GM13977 (cell line): ENCODE data around the gene SEPTIN5.

Source experiments
- DNase-seq: peaks from one replicate; pipeline ENCODE4 v3.0.0; 2012; ENCODE audit warnings: low spot score
- in situ Hi-C: fragments of 300-500 bp; cut with MboI; formaldehyde crosslinking; loops from one replicate; pipeline ENCODE4 v1.12.0; 2022; ENCODE audit warnings: low sequenced_read_pairs, low pct_unique_long_range_greater_than_20kb, mixed read lengths, inconsistent platforms; ENCODE audit not compliant: unreplicated experiment
- TF ChIP-seq, protein P1 (sequence below): IDR thresholded peaks from 2 replicates; pipeline ENCODE4 v1.5.1; 2012; ENCODE audit warnings: mild to moderate bottlenecking, control low read depth; ENCODE audit not compliant: insufficient read depth; ENCODE audit errors: extremely low read depth, missing control alignments

SEPTIN5 gene

DNA sequence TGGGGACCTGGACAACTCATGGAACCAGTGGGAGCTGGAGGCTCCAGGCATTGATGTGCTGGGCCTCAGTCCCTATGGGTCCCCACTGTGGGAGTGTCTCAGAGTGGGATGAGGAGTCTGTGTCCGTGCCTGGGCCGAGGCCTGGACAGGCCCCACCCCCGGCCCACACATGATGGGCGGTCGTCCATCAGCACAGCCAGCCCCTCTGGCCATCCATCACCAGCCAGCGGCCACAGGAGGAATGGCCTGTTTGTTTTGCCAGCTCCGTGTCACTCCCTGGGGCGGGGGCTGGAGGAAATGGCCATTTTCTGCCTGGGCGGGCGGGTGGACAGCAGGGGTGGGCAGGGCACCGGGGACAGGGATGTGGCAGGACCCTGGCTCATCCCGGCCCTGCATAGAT, 33.2 kb downstream of the SEPTIN5 start:
- DNase-seq, result no peak
- TF ChIP-seq, protein P1, sequence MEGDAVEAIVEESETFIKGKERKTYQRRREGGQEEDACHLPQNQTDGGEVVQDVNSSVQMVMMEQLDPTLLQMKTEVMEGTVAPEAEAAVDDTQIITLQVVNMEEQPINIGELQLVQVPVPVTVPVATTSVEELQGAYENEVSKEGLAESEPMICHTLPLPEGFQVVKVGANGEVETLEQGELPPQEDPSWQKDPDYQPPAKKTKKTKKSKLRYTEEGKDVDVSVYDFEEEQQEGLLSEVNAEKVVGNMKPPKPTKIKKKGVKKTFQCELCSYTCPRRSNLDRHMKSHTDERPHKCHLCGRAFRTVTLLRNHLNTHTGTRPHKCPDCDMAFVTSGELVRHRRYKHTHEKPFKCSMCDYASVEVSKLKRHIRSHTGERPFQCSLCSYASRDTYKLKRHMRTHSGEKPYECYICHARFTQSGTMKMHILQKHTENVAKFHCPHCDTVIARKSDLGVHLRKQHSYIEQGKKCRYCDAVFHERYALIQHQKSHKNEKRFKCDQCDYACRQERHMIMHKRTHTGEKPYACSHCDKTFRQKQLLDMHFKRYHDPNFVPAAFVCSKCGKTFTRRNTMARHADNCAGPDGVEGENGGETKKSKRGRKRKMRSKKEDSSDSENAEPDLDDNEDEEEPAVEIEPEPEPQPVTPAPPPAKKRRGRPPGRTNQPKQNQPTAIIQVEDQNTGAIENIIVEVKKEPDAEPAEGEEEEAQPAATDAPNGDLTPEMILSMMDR, result no peak
- in situ Hi-C loops, result no loop called here

DNA sequence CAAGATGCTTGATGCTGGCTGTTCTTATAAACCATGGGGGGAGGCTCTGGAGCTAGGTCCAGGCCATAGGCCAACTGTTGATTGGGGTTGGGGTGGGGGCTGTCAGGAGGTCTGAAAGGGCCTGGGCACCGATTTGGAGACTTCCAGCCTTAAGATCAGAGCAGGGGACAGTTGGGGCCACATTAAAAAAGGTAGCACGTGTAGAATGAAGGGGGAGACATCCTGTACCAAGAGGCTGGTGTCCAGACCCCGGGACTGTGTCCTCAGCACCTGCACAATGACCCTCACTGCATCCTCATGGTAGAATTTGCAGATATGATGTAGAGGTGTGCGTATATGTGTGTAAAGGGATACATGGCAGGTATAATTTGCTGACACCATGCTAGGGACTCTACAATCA, 33.8 kb downstream of the SEPTIN5 start:
- in situ Hi-C loops, result no loop called here

DNA sequence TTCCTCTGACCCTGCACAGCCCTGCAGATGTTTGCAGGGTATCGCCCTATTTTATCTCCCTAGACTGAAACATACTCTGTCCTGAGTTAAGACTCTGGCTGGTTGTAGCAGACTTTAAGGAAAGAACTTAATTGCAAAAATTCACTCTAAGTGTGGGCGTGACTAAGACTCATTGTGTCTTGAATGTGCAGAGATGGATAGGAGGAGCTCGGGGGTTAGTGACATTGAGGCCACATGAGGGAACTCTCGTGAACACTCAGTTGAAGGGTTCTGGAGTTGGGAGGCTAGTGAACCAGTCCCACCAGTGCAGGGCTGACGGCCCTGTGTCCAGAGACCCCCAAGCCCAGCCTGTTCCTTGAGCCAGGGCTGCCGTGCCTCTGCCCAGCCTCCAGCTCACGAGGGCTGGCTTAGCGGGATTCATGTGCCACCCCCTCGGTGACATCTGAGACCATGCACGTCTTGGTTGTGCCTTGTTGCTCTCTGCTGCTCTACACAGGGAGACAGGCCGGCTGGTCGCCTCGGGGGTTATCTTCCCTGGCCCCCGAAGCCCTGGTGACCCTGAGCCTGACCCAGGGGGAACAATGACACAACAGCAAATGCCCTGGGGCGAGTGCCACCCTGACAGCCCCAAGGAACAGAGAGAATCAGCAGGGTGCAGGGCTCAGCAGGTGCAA, 34.8 kb downstream of the SEPTIN5 start:
- in situ Hi-C loops, result no loop called here
- TF ChIP-seq, protein P1, result no peak
- DNase-seq, result no peak

More for the DNA sequence above, 33.8 kb downstream of the SEPTIN5 start:
- DNase-seq, result no peak
- TF ChIP-seq, protein P1, result no peak

DNA sequence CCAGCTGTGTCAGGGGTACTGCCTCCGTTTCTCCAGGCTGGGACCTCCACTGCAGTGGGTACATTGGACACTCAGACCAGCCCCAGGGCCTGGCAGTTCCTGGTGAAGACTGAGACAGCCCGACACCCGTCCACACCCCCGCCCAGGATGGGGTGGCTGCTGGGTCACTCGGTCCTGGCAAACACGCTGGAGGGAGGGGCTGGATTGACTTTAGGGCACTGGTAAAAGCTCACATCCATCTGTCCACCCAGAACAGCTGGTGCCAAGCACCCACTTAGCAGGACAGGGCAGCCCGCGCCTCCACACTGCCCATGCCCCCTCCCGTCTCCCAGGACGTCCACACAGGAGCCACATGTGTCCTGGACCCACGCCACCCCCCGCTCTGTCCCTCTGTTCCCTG, 35.6 kb downstream of the SEPTIN5 start:
- in situ Hi-C loops, result no loop called here
- DNase-seq, result no peak
- TF ChIP-seq, protein P1, result no peak

DNA sequence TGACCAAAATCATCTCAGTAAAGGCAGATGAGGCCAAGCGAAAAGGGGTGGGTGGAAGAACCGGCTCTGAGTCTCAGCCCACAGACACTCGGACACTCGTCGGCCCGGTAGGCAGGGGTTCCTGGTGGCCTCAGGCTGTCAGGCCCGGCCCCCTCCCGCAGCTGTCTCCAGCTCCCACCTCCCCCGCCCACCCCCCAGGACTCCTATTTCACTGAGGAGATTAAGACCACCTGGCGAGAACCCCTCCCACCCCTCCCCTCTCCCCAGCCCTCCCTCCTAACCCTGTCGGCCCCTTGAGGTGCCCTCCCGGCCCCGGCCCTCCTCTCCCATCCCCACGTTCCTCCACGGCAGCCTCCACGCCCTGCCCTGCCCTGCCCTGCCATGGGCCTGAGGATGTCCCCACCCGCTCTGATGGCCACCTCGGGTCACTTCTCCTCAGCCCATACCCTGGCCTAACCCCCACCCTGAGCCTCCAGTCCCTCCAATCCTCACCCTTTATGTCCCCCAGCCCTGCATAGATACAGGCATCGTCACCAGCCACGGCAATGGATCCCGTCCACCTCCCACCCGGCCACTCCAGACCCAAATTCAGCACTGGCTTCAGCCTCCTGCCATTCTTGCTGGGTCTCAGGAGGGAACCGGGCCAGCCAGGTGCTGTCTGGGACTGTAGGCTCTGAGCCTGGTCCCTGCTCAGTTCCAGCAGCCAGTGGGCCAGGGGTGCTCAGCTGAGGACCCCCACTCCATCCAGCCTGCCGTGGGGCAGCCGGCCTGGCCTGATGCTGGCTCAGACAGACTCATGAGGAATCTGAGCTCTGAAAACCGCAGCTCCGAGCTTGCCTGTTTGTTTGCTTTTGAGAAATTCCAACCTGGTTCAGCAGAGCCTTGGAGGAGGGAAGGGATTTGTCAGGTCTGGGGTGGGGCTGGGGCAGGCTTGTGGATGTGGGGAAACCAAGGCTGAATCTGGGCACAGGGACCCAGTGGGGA, 36.5 kb downstream of the SEPTIN5 start:
- TF ChIP-seq, protein P1, result no peak
- in situ Hi-C loops, result no loop called here
- no peak for DNase-seq

DNA sequence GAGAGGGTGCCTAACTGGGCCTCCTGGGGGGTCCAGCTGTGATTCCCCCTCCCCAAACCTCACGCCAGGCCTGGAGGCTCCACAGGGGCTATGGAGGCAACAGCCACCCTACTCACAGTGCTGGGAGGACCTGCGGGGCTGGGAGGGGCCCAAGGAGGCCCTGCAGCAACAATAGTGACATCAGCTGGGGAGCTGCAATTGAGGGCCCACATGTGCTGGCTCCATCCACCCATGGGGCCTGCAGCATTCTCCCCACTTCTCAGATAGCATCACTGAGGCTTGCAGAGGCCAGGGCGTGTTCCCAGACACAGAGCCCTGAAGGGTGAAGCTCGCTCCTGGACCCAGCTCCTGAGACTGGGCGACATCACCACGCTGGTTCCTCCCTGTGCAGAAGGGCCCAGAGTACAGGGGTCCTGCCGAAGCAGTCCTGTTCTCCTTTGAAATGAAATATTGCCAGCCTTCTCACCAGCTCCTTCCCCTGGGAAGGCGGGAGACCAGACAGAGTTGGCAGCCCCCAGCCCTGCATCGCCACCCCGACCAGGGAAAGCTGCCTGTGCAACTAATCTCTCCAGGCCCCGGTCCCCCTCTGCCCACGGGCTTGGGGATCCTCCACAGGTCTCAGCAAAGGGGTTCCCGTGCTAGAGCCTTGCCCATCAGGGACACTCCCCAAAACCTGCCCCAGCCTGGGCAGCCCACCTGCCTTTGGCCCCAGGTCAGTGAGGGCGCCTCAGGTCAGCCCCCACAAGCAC, 37.4 kb downstream of the SEPTIN5 start:
- in situ Hi-C loops, result no loop called here
- TF ChIP-seq, protein P1, result no peak
- no peak for DNase-seq
